Endothelial cell (in vitro differentiated cells): Measurements from ENCODE around the gene ILKAP. TPM values are rescaled to one million over a fixed set of nuclear protein-coding genes. Genes with fewer than 3 reads are reported as not detected.

Source experiments
- DNase-seq: peaks from one replicate; pipeline ENCODE4 v3.0.0; 2021; ENCODE audit warnings: low spot score
- H3K27ac Mint-ChIP-seq: one replicate; pipeline ENCODE4 v1.8.0; 2021; ENCODE audit warnings: mixed read lengths, inconsistent platforms; ENCODE audit not compliant: unreplicated experiment
- H3K27me3 Mint-ChIP-seq: one replicate; pipeline ENCODE4 v1.8.0; 2021; ENCODE audit warnings: mild to moderate bottlenecking, moderate library complexity, mixed read lengths, inconsistent platforms; ENCODE audit not compliant: unreplicated experiment
- H3K36me3 Mint-ChIP-seq: one replicate; pipeline ENCODE4 v1.8.0; 2021; ENCODE audit warnings: mild to moderate bottlenecking, low read depth, mixed read lengths, inconsistent platforms; ENCODE audit not compliant: unreplicated experiment
- H3K4me1 Mint-ChIP-seq: one replicate; pipeline ENCODE4 v1.8.0; 2021; ENCODE audit warnings: mild to moderate bottlenecking, mixed read lengths, inconsistent platforms; ENCODE audit not compliant: unreplicated experiment
- H3K4me3 Mint-ChIP-seq: one replicate; pipeline ENCODE4 v1.8.0; 2021; ENCODE audit warnings: mild to moderate bottlenecking, mixed read lengths, inconsistent platforms; ENCODE audit not compliant: unreplicated experiment
- H3K9me3 Mint-ChIP-seq: one replicate; pipeline ENCODE4 v1.8.0; 2021; ENCODE audit warnings: mixed read lengths, inconsistent platforms; ENCODE audit not compliant: unreplicated experiment
- total RNA-seq: library from RNA; stranded (reverse); fragmentation: NEBNext Ultra II Directional; extraction: Animal tissue kit (Norgen Biotek cat#: 25700); gene quantifications from one replicate; pipeline ENCODE4 v1.2.1, GENCODE V29; 2021; ENCODE audit not compliant: unreplicated experiment
- TF ChIP-seq, protein P1 (sequence below): fragments of 200-600 bp; sonication (generic); IDR thresholded peaks from one replicate; pipeline ENCODE4 v1.5.0; 2021; ENCODE audit warnings: antibody characterized with exemption; ENCODE audit not compliant: unreplicated experiment

Gene ILKAP
- total RNA-seq, 1 donor from 2014 or later: 43.0 TPM

DNA sequence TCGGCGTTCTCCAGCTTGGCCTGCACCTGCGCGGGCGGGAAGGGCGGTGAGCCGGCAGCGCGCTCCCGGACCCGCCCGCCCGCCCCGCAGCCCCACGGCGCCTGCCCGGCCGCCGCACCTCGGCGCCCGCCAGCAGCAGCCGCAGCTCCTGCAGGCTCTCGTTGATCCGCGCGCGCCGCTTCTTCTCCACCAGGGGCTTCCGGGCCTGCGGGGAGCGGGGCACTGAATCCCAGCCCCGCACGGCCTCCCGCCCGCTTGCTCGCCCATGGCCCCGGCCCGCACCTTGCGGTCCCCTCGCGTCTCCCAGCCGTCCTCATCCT, 36.0 kb upstream of the ILKAP start:
- Mint-ChIP-seq H3K4me3 (no peak overlapping the region), H3K9me3 (no peaks in the 10 kb centered on the region), H3K4me1 (peaks cover 11% of the 10 kb centered on the region), H3K27ac (no peak overlapping the region), H3K36me3 (peaks cover 12% of the 10 kb centered on the region), H3K27me3 (peaks cover 31% of the 10 kb centered on the region)
- TF ChIP-seq, protein P1, sequence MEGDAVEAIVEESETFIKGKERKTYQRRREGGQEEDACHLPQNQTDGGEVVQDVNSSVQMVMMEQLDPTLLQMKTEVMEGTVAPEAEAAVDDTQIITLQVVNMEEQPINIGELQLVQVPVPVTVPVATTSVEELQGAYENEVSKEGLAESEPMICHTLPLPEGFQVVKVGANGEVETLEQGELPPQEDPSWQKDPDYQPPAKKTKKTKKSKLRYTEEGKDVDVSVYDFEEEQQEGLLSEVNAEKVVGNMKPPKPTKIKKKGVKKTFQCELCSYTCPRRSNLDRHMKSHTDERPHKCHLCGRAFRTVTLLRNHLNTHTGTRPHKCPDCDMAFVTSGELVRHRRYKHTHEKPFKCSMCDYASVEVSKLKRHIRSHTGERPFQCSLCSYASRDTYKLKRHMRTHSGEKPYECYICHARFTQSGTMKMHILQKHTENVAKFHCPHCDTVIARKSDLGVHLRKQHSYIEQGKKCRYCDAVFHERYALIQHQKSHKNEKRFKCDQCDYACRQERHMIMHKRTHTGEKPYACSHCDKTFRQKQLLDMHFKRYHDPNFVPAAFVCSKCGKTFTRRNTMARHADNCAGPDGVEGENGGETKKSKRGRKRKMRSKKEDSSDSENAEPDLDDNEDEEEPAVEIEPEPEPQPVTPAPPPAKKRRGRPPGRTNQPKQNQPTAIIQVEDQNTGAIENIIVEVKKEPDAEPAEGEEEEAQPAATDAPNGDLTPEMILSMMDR: no peak
- DNase-seq: peak; percentile 38

DNA sequence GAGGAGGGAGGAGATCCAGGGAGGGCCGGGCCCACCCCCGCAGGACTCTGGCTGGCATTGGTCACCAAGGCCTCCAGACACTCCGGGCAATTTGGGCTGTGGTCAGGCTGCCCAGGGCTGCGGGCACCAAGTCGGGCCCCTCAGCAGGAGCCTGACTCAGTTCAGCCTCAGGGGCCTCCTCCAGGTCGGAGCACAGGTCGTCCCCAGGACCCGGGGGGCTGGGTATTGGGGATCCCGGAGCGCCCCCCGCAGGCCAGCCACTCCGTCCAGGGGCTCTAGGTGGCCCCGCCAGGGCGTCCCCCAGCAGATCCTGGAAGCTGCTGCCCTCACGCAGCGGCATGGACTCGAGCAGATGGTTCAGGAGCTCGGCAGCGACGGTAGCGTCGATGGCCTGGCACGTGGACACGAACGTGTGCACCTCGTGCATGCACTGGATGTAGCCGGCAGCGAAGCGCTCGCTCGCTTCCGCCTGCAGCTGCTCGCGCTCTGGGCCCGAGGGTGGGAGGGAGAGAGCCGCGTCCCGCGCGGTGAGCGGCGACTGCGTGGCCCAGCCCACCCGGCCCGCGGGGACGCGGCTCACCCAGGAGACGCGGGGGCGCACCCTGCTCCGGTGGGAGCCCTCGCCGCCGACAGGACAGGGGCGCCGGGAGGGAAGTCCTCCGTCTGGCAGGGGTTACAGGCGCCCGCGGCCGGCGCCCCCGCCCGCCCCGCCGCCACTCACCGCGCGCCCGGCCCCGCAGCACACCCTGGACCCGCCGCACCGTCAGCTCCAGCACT, 35.5 kb upstream of the ILKAP start:
- Mint-ChIP-seq H3K36me3 (peaks cover 12% of the 10 kb centered on the region), H3K9me3 (no peaks in the 10 kb centered on the region), H3K4me1 (peaks cover 11% of the 10 kb centered on the region), H3K4me3 (no peak overlapping the region), H3K27ac (no peak overlapping the region), H3K27me3 (peaks cover 31% of the 10 kb centered on the region)
- no peak for DNase-seq
- TF ChIP-seq, protein P1: no peak

DNA sequence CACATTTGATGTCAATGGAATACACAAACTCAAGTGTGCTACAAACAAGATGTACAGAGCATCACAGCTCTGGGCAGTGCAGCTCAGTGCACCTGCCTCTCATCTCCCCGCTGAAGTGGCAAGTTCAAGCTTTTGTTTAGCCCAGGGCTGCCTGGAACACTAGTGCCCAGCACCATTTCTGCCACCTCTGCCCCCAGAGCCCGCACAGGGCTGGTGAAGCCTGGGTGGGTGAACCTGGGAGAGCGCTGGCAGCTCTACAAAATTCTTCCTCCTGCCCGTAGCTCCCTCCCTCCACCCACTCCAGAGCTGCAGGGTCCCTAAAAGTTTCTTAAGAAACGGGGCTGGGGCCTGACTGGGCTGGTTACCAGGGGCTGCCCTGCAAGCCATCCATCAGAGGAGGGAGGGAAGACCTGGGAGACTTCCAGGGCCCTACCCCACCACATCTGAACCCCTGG, 34.8 kb upstream of the ILKAP start:
- TF ChIP-seq, protein P1: no peak
- DNase-seq: no peak
- Mint-ChIP-seq H3K4me3 (no peak overlapping the region), H3K36me3 (peaks cover 12% of the 10 kb centered on the region), H3K4me1 (peaks cover 11% of the 10 kb centered on the region), H3K27me3 (peaks cover 31% of the 10 kb centered on the region), H3K27ac (no peak overlapping the region), H3K9me3 (no peaks in the 10 kb centered on the region)

DNA sequence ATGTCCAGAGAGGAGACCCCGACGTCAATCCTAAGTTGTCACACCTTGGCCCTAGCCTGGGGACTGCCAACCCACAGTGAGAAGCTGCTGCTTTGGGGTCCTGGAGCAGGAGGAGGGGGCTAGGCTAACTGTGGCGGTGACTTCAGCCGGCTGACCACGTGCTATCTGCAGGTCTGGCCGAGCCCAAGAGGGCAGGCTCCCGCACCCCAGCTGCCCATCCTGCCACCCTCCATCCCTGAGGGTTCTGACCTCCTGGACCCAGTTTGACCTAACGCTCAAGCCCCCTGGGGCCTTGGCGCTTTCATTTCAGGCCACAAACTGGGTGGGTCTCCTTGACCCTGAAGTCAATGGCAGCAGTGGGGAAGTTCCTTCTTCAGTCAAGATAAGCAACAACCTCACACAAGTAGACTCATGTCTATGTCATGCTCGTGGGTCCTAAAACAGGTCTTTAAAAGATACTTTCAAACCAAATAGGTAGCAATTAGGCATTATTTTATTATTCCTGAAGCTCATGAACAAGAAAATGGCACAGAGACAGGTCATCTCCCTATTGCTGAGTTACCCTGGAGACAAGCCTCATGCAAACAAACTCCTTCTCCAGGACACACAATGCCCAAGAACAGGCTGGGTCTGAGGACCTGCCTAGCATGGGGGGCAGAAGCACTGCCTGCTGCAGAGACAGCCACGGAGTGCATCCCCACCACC, 34.1 kb upstream of the ILKAP start:
- peaks cover 12% of the 10 kb centered on the region for H3K36me3 Mint-ChIP-seq
- DNase-seq: no peak
- no peak overlapping the region for H3K4me3 Mint-ChIP-seq
- TF ChIP-seq, protein P1: no peak
- H3K4me1 Mint-ChIP-seq: peaks cover 7% of the 10 kb centered on the region
- peaks cover 31% of the 10 kb centered on the region for H3K27me3 Mint-ChIP-seq
- H3K27ac Mint-ChIP-seq: no peak overlapping the region
- H3K9me3 Mint-ChIP-seq: no peaks in the 10 kb centered on the region

DNA sequence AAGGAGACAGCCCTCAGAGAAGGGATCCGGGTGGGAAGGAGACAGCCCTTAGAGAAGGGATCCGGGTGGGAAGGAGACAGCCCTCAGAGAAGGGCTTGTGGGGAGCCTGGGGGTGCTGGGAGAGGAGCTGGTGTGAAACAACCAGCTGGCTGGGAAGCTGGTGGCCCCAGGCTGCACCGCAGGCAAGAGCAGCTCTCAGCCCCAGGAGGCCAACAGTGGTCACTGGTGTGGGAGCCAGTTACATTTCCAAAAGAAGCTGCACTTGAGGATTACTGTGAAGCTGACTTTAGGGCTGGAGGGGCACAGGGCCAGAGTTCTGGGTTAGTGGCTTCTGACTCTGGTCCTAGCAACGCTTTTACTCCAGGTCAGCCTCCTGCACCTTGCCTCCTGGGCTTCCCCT, 33.1 kb upstream of the ILKAP start:
- DNase-seq: no peak
- H3K4me3 Mint-ChIP-seq: no peak overlapping the region
- peaks cover 6% of the 10 kb centered on the region for H3K4me1 Mint-ChIP-seq
- peaks cover 22% of the 10 kb centered on the region for H3K27me3 Mint-ChIP-seq
- TF ChIP-seq, protein P1: no peak
- H3K36me3 Mint-ChIP-seq: peaks cover 11% of the 10 kb centered on the region
- H3K27ac Mint-ChIP-seq: no peak overlapping the region
- no peaks in the 10 kb centered on the region for H3K9me3 Mint-ChIP-seq
